Stimulated activated CD4-positive, alpha-beta T cell treated with anti-CD3 and anti-CD28 coated beads, Interleukin-4, amount 100 ng/mL, for 1 hour (primary cell): Measurements from ENCODE around the gene OR2L2.
"Not testable (repeated sequence)": the region's sequence is repeated elsewhere in the genome, so short reads cannot be mapped to it uniquely, and the experiment has no call there.

Source experiments
- DNase-seq: peaks from one replicate; pipeline ENCODE4 v3.0.0-alpha.2; 2020

Gene OR2L2, protein sequence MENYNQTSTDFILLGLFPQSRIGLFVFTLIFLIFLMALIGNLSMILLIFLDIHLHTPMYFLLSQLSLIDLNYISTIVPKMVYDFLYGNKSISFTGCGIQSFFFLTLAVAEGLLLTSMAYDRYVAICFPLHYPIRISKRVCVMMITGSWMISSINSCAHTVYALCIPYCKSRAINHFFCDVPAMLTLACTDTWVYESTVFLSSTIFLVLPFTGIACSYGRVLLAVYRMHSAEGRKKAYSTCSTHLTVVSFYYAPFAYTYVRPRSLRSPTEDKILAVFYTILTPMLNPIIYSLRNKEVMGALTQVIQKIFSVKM

GRCh38 chr1:248029770-248030169 lies at the start of gene OR2L2:
Gene OR2L2, plus strand, starts transcription at chr1:248030070. Its CDS starts 8,198 bp downstream, at chr1:248038268.
- DNase-seq: no peak

DNA sequence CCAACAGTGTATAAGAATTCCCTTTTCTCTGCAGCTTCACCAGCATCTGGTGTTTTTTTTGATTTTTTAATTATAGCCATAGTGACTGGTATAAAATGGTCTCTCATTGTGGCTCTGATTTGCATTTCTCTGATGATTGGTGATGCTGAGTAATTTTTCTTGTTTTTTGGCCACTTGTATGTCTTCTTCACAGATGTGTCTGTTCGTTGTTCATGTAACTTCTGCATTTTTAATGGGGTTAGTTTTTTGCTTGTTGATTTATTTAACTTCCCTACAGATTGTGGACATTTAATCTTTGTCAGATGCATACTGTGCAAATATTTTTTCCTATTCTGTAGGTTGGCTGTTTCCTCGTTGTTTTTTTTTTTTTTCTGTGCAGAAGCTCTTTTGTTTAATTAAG lies 36.9 kb upstream of the OR2L2 start:
- no peak for DNase-seq

- DNase-seq: no peak
These were observed 31.1 kb upstream of the OR2L2 start for GRCh38 chr1:247998811-247999210.

GRCh38 chr1:248000169-248000568 lies 29.7 kb upstream of the OR2L2 start:
- no peak for DNase-seq

DNA sequence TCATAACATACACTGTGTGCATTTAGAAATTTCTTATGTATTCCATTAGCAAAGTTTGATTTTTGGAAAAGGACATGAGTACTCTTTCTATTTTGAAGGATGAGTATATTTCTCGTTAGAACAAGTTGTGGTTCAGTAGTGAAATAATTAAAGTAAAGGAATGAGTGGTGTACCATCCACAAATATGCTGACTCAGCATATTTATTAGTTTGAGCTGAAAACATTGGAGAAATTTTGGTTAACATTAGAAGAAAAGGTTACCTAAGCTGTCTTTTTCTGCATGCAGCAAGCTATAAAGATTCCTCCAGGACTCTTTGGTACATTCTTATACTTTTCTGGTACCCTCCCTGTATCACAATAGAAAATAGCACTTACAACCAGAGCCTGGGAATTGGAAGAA lies 22.1 kb upstream of the OR2L2 start:
- DNase-seq: no peak

GRCh38 chr1:248009681-248010080 lies 20.2 kb upstream of the OR2L2 start:
- no peak for DNase-seq

GRCh38 chr1:248013229-248013710 lies 16.6 kb upstream of the OR2L2 start, which contains the start of gene OR2L5:
Gene OR2L5, plus strand, starts transcription at chr1:248013660. Its CDS starts 8,288 bp downstream, at chr1:248021948.
- no peak for DNase-seq

DNA sequence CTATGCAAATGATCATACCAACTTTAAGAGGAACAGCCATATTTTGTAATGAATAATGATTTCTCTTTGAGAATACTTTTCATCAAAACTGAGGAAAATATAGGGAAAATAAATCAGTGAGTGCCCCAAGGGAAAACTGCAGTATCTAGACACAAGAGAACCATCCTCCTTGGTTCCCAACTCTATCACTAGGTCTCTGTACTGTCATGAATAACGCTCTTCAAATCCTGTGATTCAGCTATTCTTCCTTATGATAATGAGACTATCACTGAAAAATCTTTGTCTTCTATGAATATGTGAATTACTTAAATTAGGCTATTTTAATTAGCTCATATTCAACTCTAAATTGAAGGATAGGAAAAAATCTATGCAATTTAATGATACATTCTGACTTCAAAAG lies 14.1 kb upstream of the OR2L2 start:
- no peak for DNase-seq

GRCh38 chr1:248045209-248045608 lies 15.3 kb downstream of the OR2L2 start:
- no peak for DNase-seq

DNA sequence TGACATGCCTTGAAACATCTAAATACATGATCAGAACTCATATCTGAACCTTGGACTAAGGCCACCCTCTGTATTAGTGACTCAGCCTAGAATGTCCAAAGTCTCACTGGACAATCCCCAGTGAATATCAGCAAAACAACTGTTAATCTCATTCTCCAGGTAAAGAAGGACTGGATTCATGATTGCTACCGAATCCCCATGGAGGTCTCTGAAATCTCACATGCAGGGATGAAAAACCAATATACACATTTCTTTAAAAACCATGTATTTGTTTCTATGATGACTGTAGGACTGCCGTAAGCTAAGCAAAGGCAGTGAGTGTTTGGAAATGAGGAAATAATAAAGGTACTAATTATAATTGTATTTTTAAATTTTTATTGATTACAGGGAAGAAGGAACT lies 16.7 kb downstream of the OR2L2 start, which contains the start of gene OR2L3:
TSS of gene OR2L3 (plus strand) at position 301 of the 400 bp plus-strand sequence. CDS start 13,846 bp downstream, outside the sequence.
- DNase-seq: no peak

- DNase-seq: no peak
These were observed 17.1 kb downstream of the OR2L2 start for GRCh38 chr1:248047008-248047407.

GRCh38 chr1:248054671-248055070 lies 24.8 kb downstream of the OR2L2 start:
- no peak for DNase-seq

- DNase-seq: no peak
These were observed 25.4 kb downstream of the OR2L2 start for GRCh38 chr1:248055261-248055660.

DNA sequence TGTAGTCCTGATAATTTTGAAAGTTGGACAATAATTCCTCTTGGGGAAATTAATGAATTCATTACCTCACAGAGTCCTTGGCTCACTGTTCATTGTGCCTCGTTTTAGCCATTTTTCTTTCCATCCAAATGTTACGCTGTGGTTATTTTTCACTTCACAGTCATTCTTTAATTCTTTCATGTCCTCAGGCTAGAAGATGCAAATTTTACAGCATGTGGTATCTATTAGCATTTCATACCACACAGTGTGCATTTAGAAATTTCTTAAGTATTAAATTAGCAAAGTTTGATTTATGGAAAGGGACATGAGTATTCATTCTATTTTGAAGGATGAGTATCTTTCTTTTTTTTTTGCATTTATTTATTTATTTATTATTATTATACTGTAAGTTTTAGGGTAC lies 35.2 kb downstream of the OR2L2 start:
- no peak for DNase-seq

DNA sequence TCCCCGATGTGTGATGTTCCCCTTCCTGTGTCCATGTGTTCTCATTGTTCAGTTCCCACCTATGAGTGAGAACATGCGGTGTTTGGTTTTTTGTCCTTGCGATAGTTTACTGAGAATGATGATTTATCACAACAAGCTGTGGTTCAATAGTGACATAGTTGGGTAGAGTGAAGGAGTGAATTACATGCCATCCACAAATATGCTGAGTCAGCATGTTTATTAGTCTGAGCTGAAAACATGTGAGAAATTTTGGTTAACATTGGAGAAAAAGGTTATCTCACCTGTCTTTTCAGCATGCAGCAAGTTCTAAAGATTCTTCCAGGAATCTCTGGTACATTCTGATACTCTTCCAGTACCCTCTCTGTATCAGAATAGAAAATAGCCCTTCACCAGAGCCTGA lies 35.7 kb downstream of the OR2L2 start:
- no peak for DNase-seq

DNA sequence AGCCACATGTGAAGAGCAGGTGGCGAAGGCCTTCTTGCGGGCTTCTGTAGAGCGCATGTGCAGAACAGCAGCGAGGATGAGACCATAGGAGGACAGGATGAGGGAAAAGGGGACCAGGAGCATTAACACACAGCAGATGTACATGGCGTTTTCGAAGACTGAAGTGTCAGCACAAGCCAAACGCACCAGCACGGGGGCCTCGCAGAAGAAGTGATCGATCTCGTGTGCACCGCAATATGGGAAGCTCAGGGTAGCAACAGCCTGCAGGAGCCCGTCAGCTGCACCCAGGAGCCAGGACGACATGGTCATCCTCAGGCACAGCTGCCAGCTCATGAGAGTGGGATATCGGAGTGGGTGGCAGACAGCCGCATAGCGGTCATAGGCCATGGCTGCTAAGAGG lies 54.0 kb downstream of the OR2L2 start:
- DNase-seq: not testable (repeated sequence)
